GM21526 (cell line): ENCODE data around the gene FMN1.

Experiments
- ATAC-seq: cut with Tn5 transposase; IDR thresholded peaks from one replicate; pipeline ENCODE4 v1.9.1; 2021; ENCODE audit warnings: moderate library complexity; ENCODE audit not compliant: unreplicated experiment, low FRiP score

The FMN1 gene

DNA sequence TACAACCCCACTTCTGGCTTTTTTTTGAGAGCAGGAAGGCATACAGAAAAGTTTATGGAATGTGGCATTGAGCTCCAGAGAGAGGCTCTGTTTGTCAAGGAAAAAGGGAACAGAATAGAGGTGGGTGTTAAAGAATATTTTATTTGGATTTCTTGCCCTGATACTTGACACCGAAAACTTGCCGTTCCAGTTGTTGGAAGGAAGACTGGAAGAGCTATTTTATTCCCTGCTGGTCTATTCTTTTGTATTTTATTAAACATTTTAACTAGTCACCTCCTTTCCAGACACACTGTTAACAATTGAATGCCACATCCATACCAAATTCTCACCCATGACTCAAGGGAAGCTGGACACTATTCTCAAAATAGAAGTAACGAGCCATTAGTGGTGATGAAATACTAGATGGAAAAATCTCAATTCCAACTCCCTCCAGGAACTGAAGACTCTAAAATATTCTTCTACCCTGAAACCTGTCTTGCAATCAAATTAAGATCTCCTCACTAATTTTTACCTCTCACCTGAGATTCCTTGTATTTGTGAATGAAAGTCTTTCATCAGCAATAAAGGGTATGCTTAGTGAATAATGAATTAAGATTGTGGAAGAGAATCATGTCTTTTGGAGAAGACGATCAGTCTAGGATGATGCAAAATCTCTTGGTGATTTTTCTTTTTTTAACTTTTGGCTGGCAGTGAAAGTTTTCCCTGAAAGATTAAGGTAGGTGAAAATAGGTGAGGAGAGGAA lies 448.2 kb downstream of the FMN1 start:
- no peak for ATAC-seq

- no peak for ATAC-seq
Observed at GRCh38 chr15:32743411-32744140, 450.9 kb downstream of the FMN1 start.

GRCh38 chr15:32739522-32740063 lies 454.9 kb downstream of the FMN1 start:
- no peak for ATAC-seq

DNA sequence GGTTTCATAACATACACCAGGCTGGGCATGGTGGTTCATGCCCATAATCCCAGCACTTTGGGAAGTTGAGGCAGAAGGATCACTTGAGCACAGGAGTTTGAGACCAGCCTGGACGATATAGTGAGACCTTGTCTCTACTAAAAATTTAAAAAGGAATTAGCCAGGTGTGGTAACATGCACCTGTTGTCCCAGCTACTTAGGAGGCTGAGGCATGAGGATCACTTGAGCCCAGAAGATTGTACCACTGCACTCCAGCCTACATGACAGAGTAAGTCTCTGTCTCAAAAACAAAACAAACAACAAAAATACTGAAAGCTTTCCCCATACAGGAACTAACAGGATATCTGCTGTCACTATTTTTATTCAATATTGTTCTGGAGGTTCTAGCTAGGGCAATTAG lies 455.8 kb downstream of the FMN1 start:
- no peak for ATAC-seq

DNA sequence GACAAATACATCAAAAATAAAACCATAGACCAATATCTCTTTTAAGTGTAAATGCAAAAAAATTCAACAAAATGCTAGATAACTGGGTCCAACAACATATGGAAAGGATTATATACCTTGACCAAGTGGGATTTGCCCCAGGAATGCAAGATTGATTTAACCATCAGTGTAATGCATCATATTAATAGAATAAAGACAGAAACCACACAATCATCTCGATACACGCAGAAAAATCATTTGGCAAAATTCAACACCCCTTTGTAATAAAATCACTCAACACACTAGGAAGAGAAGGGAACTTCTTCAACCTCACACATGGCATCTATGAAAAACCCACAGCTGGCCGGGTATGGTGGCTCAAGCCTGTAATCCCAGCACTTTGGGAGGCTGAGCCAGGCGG lies 457.2 kb downstream of the FMN1 start:
- ATAC-seq = no peak

DNA sequence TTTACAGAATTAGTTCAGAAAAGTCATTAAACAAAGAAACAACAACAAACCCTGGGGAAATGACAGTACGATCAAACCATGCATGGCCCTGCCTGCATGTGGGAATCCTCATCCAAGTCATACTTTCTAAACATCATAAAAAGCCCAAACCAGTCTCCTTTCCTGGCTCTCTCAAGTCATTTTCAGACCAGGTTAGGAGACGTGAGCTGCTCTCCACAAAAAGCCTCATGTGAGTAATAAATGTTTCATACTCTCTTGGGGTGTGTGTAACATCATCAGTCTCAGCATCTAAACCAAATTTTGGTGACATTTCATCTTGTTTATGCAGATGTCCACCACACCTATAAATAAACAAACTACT lies 457.8 kb downstream of the FMN1 start:
- ATAC-seq = no peak

- no peak for ATAC-seq
Observed at GRCh38 chr15:32735989-32736700, 458.4 kb downstream of the FMN1 start.

DNA sequence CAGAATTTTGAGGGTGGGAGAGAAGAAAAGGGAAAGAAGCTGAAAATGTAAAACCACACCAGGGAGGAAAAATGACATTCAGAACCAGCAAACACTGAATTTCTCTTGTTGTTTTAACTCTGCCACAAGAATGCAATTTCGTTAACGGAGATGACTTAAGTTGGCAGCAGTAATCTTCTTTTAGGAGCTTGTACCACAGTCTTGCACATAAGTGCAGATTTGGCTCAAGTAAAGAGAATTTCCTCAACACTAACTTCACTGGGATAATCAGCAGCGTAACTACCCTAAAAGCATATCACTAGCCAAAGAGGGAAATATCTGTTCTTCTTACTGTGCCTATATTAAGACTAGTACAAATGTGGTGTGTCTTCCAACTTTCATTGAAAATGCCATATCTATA lies 461.2 kb downstream of the FMN1 start:
- no peak for ATAC-seq

GRCh38 chr15:32732574-32733157 lies 461.8 kb downstream of the FMN1 start:
- no peak for ATAC-seq

DNA sequence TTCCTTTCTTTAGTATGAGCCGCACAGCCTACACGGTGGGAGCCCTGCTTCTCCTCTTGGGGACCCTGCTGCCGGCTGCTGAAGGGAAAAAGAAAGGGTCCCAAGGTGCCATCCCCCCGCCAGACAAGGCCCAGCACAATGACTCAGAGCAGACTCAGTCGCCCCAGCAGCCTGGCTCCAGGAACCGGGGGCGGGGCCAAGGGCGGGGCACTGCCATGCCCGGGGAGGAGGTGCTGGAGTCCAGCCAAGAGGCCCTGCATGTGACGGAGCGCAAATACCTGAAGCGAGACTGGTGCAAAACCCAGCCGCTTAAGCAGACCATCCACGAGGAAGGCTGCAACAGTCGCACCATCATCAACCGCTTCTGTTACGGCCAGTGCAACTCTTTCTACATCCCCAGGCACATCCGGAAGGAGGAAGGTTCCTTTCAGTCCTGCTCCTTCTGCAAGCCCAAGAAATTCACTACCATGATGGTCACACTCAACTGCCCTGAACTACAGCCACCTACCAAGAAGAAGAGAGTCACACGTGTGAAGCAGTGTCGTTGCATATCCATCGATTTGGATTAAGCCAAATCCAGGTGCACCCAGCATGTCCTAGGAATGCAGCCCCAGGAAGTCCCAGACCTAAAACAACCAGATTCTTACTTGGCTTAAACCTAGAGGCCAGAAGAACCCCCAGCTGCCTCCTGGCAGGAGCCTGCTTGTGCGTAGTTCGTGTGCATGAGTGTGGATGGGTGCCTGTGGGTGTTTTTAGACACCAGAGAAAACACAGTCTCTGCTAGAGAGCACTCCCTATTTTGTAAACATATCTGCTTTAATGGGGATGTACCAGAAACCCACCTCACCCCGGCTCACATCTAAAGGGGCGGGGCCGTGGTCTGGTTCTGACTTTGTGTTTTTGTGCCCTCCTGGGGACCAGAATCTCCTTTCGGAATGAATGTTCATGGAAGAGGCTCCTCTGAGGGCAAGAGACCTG lies 463.5 kb downstream of the FMN1 start:
- ATAC-seq = no peak

DNA sequence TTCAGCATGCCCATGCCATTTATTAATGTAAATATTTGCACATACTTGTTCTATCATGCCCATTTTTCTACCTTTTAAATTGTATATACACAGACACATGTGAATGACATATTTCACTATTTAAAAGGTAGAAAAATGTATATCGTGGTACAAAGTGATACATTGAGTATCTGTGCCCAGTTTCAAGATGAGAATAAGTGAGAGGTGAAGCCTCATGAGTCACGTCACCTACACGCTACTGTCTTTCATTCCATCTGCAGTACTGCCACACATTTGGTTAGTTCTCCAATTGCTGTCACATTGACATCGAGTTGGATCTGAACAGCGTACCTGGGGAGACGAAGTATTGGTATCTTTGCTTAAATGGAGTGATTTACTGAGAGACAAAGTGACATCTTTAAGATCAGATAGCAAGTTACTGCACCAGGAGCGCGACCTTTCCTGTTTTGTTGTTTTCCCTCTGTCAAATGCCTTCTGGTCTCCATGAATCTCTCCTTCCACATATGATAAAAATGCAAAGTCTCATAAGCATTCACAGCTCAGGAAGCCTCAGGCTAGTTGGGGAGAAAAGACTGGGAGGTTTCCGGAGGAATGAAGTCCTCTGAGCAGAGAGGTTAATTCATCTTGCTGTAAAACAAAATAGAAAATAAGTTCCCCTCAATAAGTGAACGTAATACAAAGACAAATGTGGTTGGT lies 464.7 kb downstream of the FMN1 start:
- no peak for ATAC-seq

DNA sequence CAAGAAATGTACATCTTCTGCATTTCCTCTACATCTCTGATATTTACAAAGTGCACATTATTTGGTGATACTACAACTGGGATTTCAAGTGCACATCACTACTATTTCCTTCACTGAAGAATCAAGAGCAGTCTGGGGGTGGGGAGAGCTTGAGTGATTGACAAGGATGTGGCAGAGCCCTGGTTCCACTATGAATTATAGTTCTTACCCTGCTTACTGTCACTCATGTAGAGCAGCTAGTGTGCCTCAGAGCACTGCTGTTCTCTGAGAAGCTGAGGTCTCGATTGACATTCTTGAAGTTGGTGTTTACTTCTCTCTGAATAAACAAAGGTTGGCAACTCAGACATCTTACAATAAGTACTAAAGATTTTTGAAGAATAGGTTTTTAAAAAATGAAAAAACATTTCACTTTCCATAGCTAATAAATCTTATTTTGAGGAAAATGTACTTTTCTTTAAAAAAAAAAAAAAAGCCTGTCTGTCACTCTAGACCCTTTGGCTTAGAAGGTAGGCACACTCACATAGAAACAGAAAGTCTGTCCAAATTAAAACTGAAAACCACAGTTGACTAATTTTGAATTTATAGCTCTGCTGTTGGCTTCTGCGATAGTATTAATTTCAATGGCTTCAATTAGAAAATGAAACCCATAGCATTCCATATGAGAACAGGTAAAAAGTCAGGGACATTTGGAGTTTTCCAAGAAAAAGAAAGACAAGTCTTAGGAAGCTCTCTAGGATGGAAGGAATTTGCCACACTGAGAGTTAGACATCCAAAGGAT lies 471.2 kb downstream of the FMN1 start:
- peak; percentile 87 for ATAC-seq

DNA sequence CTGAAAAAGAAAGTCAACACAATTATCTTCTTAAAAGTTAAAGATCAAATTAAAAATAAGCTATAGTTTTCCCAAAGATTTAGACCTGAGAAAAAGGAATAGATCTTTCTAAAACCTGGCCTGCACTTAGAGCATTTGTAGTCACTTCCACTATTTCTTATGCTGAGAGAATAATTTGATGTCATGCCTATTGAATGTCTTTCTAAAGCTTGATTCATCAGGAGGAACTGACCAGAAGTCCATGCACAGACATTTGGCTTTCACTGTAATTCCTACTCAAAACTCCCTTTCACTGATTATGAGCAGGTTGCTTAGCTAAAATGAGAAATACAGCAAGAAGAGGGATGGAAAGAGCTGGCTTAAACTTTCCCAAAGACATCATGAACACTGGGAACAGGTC lies 472.4 kb downstream of the FMN1 start:
- no peak for ATAC-seq

DNA sequence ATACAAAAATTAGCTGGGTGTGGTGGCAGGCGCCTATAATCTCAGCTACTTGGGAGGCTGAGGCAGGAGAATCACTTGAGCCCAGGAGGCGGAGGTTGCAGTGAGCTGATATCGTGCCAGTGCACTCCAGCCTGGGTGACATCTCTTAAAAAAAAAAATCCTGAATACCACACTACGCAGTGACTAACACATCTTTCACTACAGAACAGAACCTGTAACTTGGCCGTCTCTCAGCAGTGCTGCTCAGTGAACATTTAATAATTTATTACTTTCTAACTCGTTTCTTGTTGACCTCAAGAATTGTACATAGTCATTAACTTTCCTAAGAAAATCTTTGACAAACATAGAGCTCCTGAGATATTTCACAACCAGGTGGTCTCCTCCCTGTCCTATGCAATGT lies 472.9 kb downstream of the FMN1 start:
- ATAC-seq = no peak

DNA sequence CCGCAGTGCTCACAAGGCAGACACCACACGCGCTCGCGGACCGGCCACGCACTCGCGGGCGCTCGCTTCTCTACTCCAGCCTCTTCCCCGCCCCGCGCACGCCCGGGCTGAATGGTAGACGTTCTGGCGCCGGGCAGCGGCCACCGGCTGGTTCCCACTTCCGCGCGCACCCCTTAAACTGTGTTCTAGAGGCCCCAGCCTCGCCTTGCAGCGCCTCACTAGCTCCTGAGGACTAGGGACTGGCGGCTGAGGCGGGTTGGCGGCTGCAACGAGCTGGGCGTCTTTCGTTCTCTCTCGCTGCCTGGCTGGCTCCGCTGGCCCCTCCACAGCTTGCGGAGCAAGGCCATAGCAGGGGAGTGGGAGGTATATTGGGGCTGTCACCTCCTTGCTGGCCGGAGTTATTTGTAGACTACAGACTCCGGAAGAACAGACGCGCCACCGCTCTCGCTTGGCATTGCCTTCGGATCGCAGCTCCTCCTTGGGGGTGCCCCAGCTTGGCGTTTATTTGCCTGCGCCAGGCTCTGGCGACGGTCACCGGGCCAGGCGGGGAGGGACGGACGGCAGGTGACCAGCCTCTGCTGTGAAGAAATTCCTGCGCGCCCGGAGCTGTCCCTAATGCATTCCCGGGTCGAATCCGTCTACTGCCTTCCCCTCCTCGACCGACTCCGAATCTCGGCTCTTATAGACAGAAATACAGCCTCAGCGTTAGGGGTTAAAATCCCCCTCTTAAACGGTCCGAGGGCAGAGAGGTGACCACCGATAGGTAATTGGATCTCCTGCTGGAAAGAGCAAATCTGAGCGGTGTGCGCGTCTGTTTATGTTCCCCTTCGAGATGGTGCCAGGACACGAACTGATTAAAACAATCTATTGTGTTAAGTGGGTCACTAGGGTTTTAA lies 475.4 kb downstream of the FMN1 start:
- no peak for ATAC-seq

DNA sequence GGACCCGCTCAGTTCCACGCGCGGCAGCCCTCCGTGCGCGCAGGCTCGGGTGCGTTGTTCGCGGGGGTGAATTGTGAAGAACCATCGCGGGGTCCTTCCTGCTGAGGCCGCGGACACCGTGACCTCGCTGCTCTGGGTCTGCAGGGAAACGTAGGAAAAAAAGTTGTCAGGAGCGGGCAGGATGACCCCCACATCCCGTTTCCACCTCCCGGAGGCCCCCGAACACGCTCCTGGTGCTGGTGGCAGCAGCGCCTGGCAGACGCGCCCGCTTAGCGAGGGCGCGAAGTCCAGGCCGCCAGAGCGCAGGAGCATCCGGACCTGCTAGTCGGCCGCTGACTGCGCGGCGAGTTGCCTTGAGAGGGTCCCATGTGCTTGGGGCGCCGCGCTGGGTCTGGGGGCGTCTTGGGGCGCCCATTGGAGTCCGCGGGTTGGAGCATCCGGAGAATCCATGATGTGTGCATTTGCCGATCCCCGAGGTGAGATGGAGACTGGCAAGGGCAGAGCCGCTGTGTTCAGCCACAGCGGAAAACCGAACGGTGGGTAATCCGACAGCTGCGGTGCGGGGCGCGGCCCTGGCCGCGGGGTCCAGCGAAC lies 476.2 kb downstream of the FMN1 start:
- ATAC-seq = no peak
